GM12891 (cell line): ENCODE measurements around the gene STK11.

Experiments used
- DNase-seq: peaks from one replicate; pipeline ENCODE4 v3.0.0; 2011; ENCODE audit warnings: low spot score; ENCODE audit not compliant: insufficient read length
- FAIRE-seq: peaks from 2 replicates; lab custom pipeline; 2011; peaks lifted over from hg19 to GRCh38; lab: Jason Lieb, UNC
- PAX5 ChIP-seq: IDR thresholded peaks from 2 replicates; pipeline ENCODE4 v1.6.1; 2011; ENCODE audit warnings: low read length, moderate library complexity, mild to moderate bottlenecking; ENCODE audit not compliant: insufficient read depth, severe bottlenecking
- POLR2A ChIP-seq: IDR thresholded peaks from 2 replicates; pipeline ENCODE4 v1.6.1; 2011; ENCODE audit warnings: low read depth, low read length, control low read depth
- POLR2AphosphoS5 ChIP-seq: IDR thresholded peaks from 2 replicates; pipeline ENCODE4 v1.6.1; 2011; ENCODE audit warnings: low read depth, low read length, control low read depth
- POU2F2 ChIP-seq: IDR thresholded peaks from 2 replicates; pipeline ENCODE4 v1.6.1; 2011; ENCODE audit warnings: low read depth, mild to moderate bottlenecking, control low read depth, low read length, moderate library complexity
- SPI1 ChIP-seq: IDR thresholded peaks from 2 replicates; pipeline ENCODE4 v1.6.1; 2011; ENCODE audit warnings: low read depth, low read length, control low read depth
- TAF1 ChIP-seq: IDR thresholded peaks from 2 replicates; pipeline ENCODE4 v1.6.1; 2011; ENCODE audit warnings: low read depth, low read length, control low read depth

STK11 gene

GRCh38 chr19:1210227-1210538, 4.6 kb downstream of the STK11 start:
- TF ChIP-seq TAF1 (no peak), POLR2AphosphoS5 (no peak), PAX5 (no peak), SPI1 (no peak), POLR2A (no peak), POU2F2 (no peak)
- FAIRE-seq: no peak

GRCh38 chr19:1211494-1212234, 6.1 kb downstream of the STK11 start:
- no peak for DNase-seq
- TF ChIP-seq SPI1 (no peak), POLR2A (no peak), POLR2AphosphoS5 (no peak)
- no peak for FAIRE-seq

More at GRCh38 chr19:1210227-1210538, 4.6 kb downstream of the STK11 start:
- no peak for DNase-seq

GRCh38 chr19:1213391-1214286, 8.1 kb downstream of the STK11 start:
- DNase-seq: peak; percentile 77
- peak; percentile 97 for FAIRE-seq
- TF ChIP-seq PAX5: no peak
- TF ChIP-seq SPI1: peak; percentile 36; the same call in 1 of the 2 replicates
- TF ChIP-seq POU2F2: 0 out of 2 replicates have a peak, but pooled peaks have one; percentile 33
- peak; percentile 49; the same call in 1 of the 2 replicates for TF ChIP-seq POLR2A
- 0 out of 2 replicates have a peak, but pooled peaks have one; percentile 18 for TF ChIP-seq TAF1

GRCh38 chr19:1214299-1214861, 8.8 kb downstream of the STK11 start:
- FAIRE-seq (no peak), DNase-seq (no peak)
- no peak for TF ChIP-seq PAX5
- no peak for TF ChIP-seq POLR2AphosphoS5
- TF ChIP-seq POU2F2: no peak
- TF ChIP-seq TAF1: no peak
- TF ChIP-seq SPI1: no peak
- no peak for TF ChIP-seq POLR2A

GRCh38 chr19:1214862-1215731, 9.5 kb downstream of the STK11 start:
- TF ChIP-seq SPI1 (no peak), TAF1 (no peak), POLR2AphosphoS5 (no peak), PAX5 (no peak), POU2F2 (no peak), POLR2A (no peak)
- FAIRE-seq (no peak), DNase-seq (no peak)

- FAIRE-seq: no peak
- TF ChIP-seq POLR2AphosphoS5 (no peak), SPI1 (no peak), POU2F2 (no peak), TAF1 (no peak), POLR2A (no peak), PAX5 (no peak)
- DNase-seq: no peak
Measured at GRCh38 chr19:1216756-1217155, 11.2 kb downstream of the STK11 start.

- DNase-seq (no peak), FAIRE-seq (no peak)
- no peak for TF ChIP-seq SPI1
- no peak for TF ChIP-seq PAX5
- TF ChIP-seq POU2F2: no peak
- TF ChIP-seq TAF1: no peak
- no peak for TF ChIP-seq POLR2AphosphoS5
- no peak for TF ChIP-seq POLR2A
Measured at GRCh38 chr19:1217366-1217765, 11.8 kb downstream of the STK11 start.

GRCh38 chr19:1218751-1219567, 13.4 kb downstream of the STK11 start:
- TF ChIP-seq POLR2A (no peak), TAF1 (no peak), POU2F2 (no peak)
- no peak for FAIRE-seq
- DNase-seq: no peak

GRCh38 chr19:1219786-1220476, 14.4 kb downstream of the STK11 start:
- TF ChIP-seq POLR2AphosphoS5: no peak
- no peak for TF ChIP-seq TAF1
- TF ChIP-seq POU2F2: no peak
- TF ChIP-seq POLR2A: no peak
- TF ChIP-seq PAX5: no peak
- no peak for TF ChIP-seq SPI1
- DNase-seq (no peak), FAIRE-seq (no peak)
